OCI-LY7 (cell line): ENCODE measurements around the gene RPS15. TPM values are rescaled to one million over a fixed set of nuclear protein-coding genes. Genes with fewer than 3 reads are reported as not detected.

ENCODE experiments used
- BruUV-seq: library from RNA; stranded (reverse); fragments of 400-500 nt; replicated peaks from 2 replicates; lab custom pipeline; 2021; lab: Mats Ljungman, UMichigan
- CTCF ChIA-PET: fragments of 300-600 bp; sonication (Branson Sonifier 250); formaldehyde crosslinking; loops from one replicate; lab custom pipeline; 2022; ENCODE audit warnings: antibody characterized with exemption; ENCODE audit not compliant: unreplicated experiment; lab: Charles Lee
- POLR2A ChIA-PET: fragments of 300-600 bp; sonication (Branson Sonifier 250); formaldehyde crosslinking; loops from one replicate; lab custom pipeline; 2022; ENCODE audit warnings: antibody characterized with exemption; lab: Charles Lee
- DNase-seq: peaks from one replicate; pipeline ENCODE4 v3.0.0-alpha.2; 2015; ENCODE audit warnings: low spot score
- H2AFZ ChIP-seq: fragments of 200-600 bp; sonication (generic), shearing (Covaris generic); 2 replicates; pipeline ENCODE4 v1.6.1; 2014; ENCODE audit warnings: mild to moderate bottlenecking, antibody characterized with exemption, low read length, moderate library complexity
- H3K27ac ChIP-seq: fragments of 200-600 bp; sonication (generic); 2 replicates; pipeline ENCODE4 v1.5.1; 2014; ENCODE audit warnings: mixed run types, low read depth, mild to moderate bottlenecking, moderate library complexity, low read length, inconsistent platforms; ENCODE audit not compliant: poor library complexity, severe bottlenecking
- H3K36me3 ChIP-seq: fragments of 200-600 bp; sonication (generic); 2 replicates; pipeline ENCODE4 v1.6.1; 2014; ENCODE audit warnings: mild to moderate bottlenecking, antibody characterized with exemption, low read length, moderate library complexity, mixed read lengths; ENCODE audit not compliant: insufficient read depth
- H3K4me1 ChIP-seq: fragments of 200-600 bp; sonication (generic); 2 replicates; pipeline ENCODE4 v1.5.1; 2014; ENCODE audit warnings: mild to moderate bottlenecking, low read length; ENCODE audit not compliant: insufficient read depth, poor library complexity, severe bottlenecking
- H3K4me2 ChIP-seq: fragments of 200-600 bp; sonication (generic); 2 replicates; pipeline ENCODE4 v1.6.1; 2014; ENCODE audit warnings: mild to moderate bottlenecking, low read length
- H3K4me3 ChIP-seq: fragments of 200-600 bp; sonication (generic); 2 replicates; pipeline ENCODE4 v1.5.1; 2014; ENCODE audit warnings: mild to moderate bottlenecking, low read depth, low read length; ENCODE audit not compliant: poor library complexity, severe bottlenecking
- H3K79me2 ChIP-seq: fragments of 200-600 bp; sonication (generic); 2 replicates; pipeline ENCODE4 v1.6.1; 2016; ENCODE audit warnings: low read depth, mild to moderate bottlenecking, low read length, moderate library complexity, mixed read lengths; ENCODE audit not compliant: insufficient read depth
- H3K9me2 ChIP-seq: fragments of 200-600 bp; sonication (generic); 2 replicates; pipeline ENCODE4 v1.6.1; 2016; ENCODE audit warnings: mild to moderate bottlenecking, low read length, mixed read lengths; ENCODE audit not compliant: insufficient read depth
- H3K9me3 ChIP-seq: fragments of 200-600 bp; sonication (generic); 2 replicates; pipeline ENCODE4 v1.6.1; 2014; ENCODE audit warnings: mild to moderate bottlenecking, mixed run types, low read length, mixed read lengths
- H4K20me1 ChIP-seq: fragments of 200-600 bp; sonication (generic); 2 replicates; pipeline ENCODE4 v1.6.1; 2014; ENCODE audit warnings: mild to moderate bottlenecking, antibody characterized with exemption, low read length, moderate library complexity, mixed read lengths; ENCODE audit not compliant: insufficient read depth
- EZH2phosphoT487 ChIP-seq: fragments of 200-600 bp; sonication (generic); IDR thresholded peaks from 2 replicates; pipeline ENCODE4 v1.6.1; 2018; ENCODE audit warnings: low read depth, borderline replicate concordance, mild to moderate bottlenecking, mixed run types, antibody characterized with exemption, low read length, moderate library complexity, mixed read lengths
- intact Hi-C: fragments of 100-400 bp; cut with micrococcal nuclease; formaldehyde crosslinking; loops from one replicate; pipeline ENCODE4 v1.10.0; 2022; ENCODE audit not compliant: unreplicated experiment
- total RNA-seq, 2 experiments: library from RNA; depleted of rRNA in 1 of 2; stranded (reverse); fragments of >200 nt in 1 of 2; shearing (Covaris generic) in 1 of 2; gene quantifications; 2 replicates each; pipeline ENCODE4 v1.2.3, GENCODE V29; 2014 to 2022
- TF ChIP-seq, protein P1 (sequence below): fragments of 200-600 bp; sonication (generic); conservative IDR thresholded peaks from 2 replicates; pipeline ENCODE4 v1.5.1; 2014; ENCODE audit warnings: mild to moderate bottlenecking, antibody characterized with exemption, low read length, moderate library complexity, mixed read lengths

Gene RPS15
- total RNA-seq, 2 experiments from 2014 or later, result 1,860 to 2,068 TPM

DNA sequence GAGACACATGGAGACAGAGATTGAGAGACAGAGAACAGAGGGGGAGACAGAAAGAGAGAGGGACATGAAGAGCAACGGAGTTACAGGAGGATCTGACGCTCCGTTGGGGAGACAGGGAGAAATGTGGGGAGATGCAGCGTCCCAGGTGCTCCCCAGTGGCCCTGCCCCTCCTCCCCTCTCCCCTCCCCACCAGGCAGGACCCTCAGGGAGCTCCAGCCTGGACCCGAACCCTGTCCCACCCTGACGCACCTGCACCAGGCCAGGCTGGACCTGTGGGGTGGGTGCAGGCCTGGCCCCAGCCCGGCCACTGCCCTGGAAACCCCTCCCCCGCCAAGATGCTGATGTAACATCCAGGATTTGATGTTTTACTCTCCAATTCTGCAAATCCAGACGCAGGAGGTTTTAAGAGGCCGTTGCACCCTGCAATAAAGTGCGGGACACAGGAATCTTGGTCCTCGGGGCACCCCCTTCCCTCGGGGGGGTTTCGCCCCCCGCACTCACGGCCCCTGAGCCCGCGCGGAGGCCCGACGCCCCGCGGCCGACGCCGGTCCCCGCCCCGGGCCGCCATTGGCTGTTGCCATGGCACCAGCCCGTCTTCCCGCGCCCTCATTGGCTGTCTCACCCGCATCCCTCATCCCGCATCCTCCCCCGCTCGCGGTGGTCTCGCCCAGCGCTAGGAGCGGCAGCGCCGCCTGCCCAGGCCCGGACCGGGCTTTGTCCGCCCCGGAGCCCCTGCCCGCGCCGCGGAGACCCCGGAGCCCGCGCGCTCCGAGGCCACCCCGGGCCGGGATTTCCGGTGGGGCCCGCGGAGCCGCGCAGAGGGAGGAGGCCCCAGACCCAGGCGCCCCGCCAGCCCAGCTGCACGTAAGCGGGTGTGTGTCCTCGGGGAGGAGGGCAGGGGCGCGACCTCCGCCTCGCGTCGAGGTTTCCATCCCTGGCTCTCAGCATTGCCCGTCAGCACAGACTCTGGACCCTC is 11.6 kb downstream of the RPS15 start, which contains the start of gene APC2:
Gene APC2, plus strand, starts transcription at position 655 of the 976 bp plus-strand sequence. CDS start 2,881 bp downstream, outside the sequence.
- peaks cover 31% of the 10 kb centered on the region for H3K4me1 ChIP-seq
- H4K20me1 ChIP-seq, result no peaks in the 10 kb centered on the region; the same call in 1 of the 2 replicates
- peak within 1 kb of the TSS; percentile 62 for H3K4me2 ChIP-seq
- H3K36me3 ChIP-seq, result no peaks in the 10 kb centered on the region
- TF ChIP-seq, protein P1, sequence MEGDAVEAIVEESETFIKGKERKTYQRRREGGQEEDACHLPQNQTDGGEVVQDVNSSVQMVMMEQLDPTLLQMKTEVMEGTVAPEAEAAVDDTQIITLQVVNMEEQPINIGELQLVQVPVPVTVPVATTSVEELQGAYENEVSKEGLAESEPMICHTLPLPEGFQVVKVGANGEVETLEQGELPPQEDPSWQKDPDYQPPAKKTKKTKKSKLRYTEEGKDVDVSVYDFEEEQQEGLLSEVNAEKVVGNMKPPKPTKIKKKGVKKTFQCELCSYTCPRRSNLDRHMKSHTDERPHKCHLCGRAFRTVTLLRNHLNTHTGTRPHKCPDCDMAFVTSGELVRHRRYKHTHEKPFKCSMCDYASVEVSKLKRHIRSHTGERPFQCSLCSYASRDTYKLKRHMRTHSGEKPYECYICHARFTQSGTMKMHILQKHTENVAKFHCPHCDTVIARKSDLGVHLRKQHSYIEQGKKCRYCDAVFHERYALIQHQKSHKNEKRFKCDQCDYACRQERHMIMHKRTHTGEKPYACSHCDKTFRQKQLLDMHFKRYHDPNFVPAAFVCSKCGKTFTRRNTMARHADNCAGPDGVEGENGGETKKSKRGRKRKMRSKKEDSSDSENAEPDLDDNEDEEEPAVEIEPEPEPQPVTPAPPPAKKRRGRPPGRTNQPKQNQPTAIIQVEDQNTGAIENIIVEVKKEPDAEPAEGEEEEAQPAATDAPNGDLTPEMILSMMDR, result no peak
- TF ChIP-seq EZH2phosphoT487, result no peak
- H3K9me3 ChIP-seq, result no peaks in the 10 kb centered on the region
- ChIA-PET CTCF (no interaction called here), POLR2A (no interaction called here)
- H3K79me2 ChIP-seq, result no peaks in the 10 kb centered on the region
- no TSS peak for BruUV-seq
- H3K4me3 ChIP-seq, result peak within 1 kb of the TSS; percentile 46
- no peaks in the 10 kb centered on the region for H3K9me2 ChIP-seq
- H2AFZ ChIP-seq, result peak within 1 kb of the TSS; percentile 8; the same call in 1 of the 2 replicates
- intact Hi-C loops, result no loop called here
- no peak within 1 kb of the TSS for H3K27ac ChIP-seq
- DNase-seq, result peak; percentile 75

DNA sequence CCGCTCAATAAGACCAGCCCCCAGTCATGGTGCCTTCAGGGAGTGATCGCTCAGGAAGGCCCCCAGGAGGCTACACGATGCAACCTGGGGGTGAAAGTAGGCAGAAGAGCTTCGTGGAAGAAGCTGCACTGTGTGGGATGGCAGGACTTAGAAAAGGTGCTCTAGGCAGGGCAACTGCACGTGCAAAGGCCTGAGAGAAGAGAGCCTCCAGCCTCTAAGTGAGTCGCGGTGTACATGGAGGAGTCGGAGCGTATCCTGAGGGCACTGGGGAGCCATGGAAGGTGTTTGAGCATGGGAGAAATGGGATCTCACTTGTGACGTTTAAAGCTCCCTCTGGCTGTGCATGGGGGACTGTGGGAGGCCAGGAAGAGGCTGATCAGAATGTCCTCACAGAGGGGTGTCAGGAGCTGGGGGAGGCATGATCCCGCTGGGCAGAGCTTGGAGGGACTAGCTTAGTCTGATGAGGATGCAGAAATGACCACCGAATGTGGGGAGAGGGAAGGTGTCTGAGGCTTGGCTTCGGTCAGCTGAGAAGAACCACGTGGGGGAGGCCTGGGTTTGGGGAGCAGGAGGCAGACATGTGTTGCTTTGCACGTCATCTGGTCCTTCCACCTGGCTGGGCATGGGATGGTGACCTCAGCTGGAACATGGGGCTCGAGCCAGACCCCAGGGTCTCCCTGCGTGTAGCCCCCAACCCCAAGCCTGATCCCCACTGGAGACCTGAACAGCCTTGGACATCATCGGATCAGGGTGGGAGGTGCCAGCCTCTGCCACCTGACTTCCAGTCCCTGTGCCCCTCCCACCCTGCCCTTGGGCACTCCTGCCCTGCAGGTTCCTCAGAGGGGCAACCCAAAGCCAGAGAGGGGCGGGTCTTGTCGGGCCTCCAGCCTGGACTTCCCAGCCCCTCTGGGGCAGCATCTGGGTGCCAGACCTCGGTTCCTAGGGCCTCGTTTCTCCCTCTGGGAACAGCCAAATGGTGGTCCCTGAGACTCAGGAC is 12.8 kb downstream of the RPS15 start:
- intact Hi-C loops, result no loop called here
- H3K9me2 ChIP-seq, result no peaks in the 10 kb centered on the region
- H3K9me3 ChIP-seq, result no peaks in the 10 kb centered on the region
- H3K27ac ChIP-seq, result no peak overlapping the region
- H3K4me1 ChIP-seq, result peaks cover 35% of the 10 kb centered on the region
- no peaks in the 10 kb centered on the region for H4K20me1 ChIP-seq
- H3K79me2 ChIP-seq, result no peaks in the 10 kb centered on the region
- no peak for DNase-seq
- H2AFZ ChIP-seq, result no peak overlapping the region
- no peaks in the 10 kb centered on the region for H3K36me3 ChIP-seq
- no TSS peak for BruUV-seq
- H3K4me3 ChIP-seq, result no peak overlapping the region
- no peak overlapping the region for H3K4me2 ChIP-seq
- ChIA-PET POLR2A (no interaction called here), CTCF (no interaction called here)
- TF ChIP-seq, protein P1, result no peak
- TF ChIP-seq EZH2phosphoT487, result no peak
